ENCODE results near the gene FOXO1. TPM values are rescaled to one million over a fixed set of nuclear protein-coding genes. Genes with fewer than 3 reads are reported as not detected.
"Not testable (repeated sequence)": the region's sequence is repeated elsewhere in the genome, so short reads cannot be mapped to it uniquely, and the experiment has no call there.

FOXO1 gene
- total RNA-seq, 1 experiment from 2014 or later = 6.8 TPM

DNA sequence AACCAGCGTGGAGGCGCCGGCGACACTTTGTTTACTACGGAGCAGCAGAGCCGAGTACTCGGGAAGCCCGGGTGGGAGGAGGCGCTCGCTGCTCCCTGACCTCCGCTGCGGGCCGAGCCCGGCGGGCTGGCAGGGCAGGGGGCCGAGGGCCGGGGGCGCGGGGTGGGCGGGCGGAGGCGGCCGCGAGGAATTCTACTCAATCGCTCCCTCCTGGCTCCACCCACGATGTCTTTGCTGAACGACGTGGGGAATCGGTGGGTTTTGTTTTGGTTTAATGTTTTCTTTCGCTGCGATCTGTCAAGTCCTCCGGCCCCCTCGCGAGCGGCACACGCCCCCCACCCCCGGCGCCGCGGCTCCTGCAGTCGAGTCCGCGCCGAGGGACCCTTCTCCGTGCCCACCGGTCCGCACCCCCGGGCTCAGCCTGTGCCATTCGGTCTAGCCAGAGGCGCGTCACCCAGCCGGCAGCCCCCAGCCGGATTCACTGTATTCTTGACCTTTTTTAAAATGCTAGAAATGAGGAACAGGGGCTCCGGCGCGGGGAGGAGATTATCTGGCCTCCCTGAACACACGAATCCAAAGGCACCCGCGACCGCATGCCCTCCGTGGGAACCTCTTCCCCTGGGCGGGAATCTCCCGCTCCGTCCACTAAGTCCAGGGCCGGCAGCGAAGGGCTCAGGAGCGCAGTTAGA is 636 bp upstream of the FOXO1 start:
- peak; percentile 46 for DNase-seq (ENCODE audit: low read depth)

DNA sequence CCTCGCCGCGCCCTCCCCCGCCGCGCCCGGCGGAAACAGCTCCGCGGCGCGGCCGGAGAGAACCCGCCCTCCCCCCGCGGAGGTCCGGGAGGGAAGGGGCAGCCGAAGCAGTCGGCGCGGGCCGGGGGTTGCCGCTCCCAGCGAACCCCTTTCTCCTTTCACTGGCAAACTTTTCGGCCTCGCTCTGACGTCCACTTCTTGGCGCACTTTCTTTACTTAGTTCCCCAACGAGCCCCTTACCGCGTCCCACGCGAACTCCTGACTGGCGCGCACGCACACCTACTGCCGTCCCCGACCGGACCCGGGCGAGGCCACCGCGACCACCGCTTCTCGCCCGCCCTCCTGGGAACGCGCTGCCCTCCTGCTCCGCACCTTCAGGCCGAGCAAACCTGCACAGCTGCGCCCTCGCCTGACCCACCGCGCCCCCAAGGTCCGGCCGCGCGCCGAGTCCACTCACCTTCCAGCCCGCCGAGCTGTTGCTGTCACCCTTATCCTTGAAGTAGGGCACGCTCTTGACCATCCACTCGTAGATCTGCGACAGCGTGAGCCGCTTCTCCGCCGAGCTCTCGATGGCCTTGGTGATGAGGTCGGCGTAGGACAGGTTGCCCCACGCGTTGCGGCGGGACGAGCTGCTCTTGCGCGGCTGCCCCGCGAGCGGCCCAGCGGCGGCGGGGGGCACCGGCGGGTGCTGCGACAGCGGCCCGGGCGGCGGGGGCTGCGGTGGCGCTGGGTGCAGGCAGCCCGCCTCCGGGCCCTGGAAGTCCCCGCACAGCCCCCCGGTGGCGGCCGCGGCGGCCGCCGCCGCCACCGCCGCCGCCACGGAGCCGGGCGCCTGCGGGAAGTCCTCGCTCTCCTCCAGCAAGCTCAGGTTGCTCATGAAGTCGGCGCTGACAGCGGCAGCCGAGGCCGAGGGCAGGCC is 1.1 kb downstream of the FOXO1 start:
- peak; percentile 38 for DNase-seq (ENCODE audit: low read depth)

DNA sequence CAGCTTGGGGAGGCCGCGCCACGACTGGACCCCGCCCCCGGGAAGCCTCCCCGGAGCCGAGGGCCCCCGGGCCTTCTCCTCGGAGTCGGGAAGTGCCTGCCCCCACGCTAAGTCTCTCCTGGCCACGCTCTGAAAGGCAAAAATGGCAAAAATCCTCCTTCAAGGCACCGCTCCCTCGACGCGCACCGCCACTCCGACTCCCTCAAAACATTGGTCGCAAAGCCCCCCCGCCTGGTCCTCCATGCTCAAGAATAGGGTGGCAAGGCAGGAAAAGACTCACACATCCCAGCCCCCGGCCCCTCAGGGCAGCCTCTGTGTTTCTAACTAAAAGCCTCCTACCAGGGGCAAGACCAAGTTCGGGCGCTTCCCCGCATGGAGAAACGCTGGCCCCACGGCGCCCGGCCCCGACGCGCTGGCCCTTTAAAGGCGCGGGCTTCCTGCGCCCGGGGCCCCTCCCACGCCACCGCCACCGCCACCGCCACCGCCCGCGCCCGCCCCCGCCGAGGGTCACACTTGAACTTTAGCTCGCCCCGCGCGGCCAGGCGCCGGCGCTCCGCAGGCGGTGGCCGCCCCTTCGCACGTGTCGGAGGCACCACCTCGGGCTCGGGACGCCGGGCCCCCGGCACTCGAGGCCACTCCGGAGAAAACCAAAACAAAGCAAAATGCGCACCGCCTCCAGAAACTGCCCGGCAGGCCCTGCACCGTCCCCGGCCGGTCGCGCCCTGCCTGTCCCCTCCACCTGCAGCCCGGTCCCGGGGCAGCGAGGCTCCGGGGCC is 1.9 kb downstream of the FOXO1 start:
- peak; percentile 33 for DNase-seq (ENCODE audit: low read depth)

DNA sequence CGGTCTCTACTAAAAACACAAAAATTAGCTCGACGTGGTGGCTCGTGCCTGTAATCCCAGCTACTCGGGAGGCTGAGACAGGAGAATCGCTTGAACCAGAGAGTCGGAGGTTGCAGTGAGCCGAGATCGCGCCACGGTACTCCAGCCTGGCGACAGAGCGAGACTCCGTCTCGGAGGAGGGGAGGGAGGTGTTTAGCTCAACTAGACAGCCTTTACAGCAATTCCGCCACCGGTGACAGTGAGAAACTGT is 2.4 kb downstream of the FOXO1 start:
- DNase-seq (ENCODE audit: low read depth) = not testable (repeated sequence)

DNA sequence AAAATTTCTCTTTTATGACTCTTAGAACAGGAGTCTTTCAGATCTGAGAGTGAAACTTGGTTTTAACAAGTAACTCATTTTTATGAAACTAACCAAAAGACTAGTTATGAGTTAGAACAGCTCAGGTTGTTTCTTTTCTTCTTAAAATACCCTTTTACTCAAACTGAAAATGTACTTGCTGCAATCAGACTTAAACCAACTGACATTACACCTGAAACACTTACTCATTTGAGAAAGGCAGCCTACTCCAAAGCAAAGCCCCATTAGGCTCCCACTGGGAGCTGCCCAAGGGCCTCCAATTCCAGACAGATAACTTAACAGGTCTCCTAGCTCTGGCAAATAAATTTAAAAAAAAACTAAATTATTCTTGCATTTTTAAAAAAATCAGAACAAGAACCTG is 3.6 kb downstream of the FOXO1 start:
- DNase-seq (ENCODE audit: low read depth) = no peak

DNA sequence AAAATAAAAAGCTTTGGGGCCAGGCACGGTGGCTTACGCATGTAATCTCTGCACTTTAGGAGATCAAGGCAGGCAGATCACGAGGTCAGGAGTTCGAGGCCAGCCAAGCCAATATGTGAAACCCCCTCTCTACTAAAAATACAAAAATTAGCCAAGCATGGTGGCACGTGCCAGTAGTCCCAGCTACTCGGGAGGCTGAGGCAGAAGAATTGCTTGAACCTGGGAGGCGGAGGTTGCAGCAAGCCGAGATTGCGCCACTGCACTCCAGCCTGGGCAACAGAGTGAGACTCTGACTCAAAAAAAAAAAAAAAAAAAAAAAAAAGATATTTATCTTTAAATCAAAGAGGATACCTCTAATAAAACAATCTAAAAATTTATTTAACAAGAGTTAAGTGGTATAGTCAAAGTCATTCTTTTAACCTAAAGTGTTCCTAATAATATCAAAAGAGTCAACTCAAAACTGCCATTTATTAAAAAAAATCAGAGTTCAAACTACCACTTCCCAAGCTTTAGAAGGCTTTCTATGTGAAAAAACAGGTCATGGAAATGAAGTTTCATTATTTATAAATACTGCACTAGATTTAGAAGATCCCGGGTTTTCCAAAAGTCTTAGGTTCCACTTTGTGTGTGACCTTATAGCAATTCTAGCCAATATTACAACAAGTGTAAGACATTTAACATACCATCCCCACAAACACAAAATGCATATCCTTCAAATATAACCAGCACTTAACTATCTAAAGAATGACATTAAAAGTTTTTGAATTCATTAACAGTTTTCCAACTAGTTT is 4.4 kb downstream of the FOXO1 start:
- DNase-seq (ENCODE audit: low read depth) = no peak

DNA sequence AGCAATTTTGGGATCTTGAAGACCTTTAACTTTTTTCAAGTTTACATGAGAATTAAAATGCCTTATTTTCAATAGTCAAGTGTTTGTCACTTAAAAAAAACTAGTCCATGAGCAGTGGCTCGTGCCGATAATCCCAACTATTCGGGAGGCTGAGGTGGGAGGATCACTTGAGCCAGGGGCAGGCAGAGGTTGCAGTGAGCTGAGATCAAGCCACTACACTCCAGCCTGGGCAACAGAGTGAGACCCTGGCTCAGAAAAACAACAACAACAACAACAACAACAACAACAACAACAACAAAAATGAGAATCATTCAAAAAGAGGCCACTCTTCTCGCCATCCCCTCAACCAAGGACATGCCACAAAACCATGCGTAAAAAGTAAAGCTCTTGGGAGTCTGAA is 5.7 kb downstream of the FOXO1 start:
- no peak for DNase-seq (ENCODE audit: low read depth)

DNA sequence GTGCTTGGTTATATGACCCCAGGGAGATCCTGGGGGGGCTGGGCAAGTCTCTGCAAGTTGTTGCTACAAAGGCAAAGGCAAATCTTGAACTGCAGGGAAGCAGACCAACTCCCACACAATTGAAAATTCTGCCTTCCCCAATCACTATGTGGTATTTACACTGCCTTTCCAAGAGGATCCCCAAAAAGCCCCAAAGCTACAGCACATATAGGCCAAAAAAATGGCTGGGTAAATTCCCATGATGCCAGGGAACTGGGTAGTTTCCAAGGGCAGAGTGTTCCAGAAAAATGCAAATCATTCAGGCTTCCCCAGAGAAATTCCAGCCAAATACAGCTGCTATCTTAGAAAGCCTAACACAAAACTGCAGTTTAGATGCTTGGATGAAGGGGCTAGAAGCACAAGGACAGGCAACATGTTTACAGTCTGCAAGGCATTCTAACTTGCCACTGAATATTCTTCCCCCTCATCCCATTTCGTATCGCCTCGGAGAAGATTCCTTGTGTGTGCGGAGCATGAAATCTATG is 6.2 kb downstream of the FOXO1 start:
- DNase-seq (ENCODE audit: low read depth) = no peak

DNA sequence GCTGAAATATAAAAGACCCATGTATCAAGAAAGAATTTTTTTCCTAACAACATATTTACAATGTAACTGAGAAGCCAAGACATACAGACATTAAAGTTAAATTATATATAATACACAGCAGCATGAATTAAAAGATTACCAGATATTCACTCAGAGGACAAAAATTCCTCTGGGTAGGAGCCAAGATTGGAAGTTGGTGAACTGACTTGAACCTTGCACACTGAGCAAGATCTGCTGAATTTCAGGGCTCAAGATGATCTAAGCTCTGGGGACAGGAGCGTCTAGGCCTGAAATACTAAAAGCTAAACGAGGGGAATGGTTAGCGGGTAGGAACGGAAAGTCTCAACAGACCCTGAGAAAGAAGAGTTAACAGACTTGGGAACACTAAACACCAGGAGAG is 8.5 kb downstream of the FOXO1 start:
- no peak for DNase-seq (ENCODE audit: low read depth)

DNA sequence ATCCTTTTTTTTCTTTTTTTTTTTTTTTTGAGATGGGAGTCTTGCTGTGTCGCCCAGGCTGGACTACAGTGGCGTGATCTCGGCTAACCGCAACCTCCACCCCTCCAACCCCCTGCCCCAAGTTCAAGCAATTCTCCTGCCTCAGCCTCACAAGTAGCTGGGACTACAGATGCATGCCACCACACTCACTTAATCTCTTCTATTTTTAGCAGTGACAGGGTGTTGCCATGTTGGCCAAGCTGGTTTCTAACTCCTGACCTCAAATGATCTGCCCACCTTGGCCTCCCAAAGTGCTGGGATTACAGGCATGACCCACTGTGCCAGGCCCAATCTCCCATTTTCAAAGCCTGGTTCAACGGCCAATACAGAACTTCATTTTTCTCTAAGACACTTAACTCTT is 9.1 kb downstream of the FOXO1 start:
- DNase-seq (ENCODE audit: low read depth) = no peak

DNA sequence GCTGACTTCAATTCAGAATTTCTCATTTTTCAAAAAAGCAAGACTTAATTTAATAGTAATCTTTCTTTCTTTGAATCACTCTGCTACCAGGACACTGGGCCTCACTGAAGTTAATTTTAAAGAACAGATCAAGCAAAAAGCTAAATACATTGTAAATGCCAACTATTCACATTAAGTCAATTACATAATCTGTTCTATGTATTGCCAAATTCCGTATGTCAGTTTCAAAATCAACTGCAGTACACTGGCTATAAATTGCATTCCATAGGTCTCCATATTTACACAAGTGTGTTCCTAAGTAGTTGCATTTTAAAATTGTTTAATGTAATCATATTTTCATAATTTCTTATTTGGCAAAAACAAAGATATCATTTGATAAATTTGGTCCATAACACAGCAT is 10.1 kb downstream of the FOXO1 start:
- no peak for DNase-seq (ENCODE audit: low read depth)

DNA sequence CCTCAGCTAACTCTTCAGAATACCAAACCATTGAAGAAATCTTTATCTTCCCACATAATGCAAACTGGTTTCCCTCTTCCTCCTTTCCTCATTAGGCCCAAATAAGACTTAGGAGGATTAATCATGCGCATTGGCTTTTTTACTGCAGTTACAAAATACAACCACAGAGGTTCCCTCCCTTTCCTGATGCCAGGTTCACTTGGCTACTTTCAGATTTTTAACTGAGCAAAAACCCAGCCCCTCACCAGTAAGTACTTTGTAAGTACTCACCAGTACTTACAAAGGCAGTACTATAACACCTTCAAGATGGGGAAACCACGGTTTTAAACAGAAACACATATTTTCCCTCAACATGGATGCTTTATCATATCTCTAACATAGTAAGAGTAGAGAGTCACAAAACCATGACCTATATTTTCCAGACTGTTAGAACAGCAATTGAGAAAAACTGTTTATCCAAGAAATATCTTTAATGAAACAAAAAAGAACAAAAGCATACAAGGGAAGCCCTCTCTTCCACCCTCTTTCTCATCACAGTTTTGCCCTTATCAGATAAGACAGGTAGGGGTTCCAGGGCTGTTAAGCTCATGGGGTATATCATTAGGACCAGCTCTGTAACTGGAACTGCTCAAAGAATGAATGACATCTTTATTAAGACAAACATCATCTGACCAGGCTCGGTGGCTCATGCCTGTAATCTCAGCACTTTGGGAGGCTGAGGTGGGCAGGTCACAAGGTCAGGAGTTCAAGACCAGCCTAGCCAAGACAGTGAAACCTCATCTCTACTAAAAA is 12.7 kb downstream of the FOXO1 start:
- DNase-seq (ENCODE audit: low read depth) = peak; percentile 39

DNA sequence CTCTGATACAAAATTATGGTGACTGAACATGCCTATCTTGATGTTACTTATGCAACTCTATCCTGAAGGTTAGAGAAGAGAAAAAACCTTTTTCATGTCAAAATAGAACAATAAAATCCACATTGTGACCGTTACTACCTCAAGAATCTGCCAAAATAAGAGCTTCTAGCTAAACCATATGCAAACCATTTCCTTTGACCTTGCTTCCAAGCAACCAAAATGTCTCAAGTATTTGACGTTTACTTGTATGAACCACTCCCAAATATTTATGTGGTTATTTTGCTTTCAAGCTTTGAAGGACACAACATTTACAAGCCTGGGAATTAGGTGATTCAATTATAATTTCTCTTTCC is 13.9 kb downstream of the FOXO1 start:
- no peak for DNase-seq (ENCODE audit: low read depth)

DNA sequence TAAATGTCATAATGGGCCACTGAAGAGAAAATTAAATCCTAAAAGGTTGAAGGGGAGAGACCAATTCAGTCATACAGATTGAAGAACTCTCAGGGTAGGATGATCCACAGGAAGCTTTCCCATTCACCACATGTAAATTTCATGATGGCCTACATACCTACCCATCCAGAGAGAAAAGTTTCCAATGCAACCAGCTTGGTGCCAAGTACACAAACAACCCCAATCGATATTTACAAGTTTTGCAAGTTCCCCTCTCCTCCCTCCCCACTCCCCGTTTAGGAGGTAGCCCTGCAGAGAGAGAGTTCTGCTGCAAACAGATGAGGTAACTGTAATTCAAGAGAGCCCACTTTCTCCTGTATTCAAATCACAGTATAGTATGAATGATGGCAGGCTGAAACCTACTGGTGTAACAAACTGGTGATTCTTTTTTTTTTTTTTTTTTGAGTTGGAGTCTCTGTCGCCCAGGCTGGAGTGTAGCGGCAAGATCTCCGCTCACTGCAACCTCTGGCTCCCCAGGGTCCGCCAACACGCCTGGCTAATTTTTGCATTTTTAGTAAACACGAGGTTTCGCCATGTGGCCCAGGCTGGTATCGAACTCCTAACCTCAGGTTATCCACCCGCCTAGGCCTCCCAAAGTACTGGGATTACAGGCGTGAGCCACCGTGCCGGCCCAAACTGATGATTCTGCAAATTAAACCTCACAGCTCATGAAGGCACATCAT is 14.4 kb downstream of the FOXO1 start:
- DNase-seq (ENCODE audit: low read depth) = no peak

DNA sequence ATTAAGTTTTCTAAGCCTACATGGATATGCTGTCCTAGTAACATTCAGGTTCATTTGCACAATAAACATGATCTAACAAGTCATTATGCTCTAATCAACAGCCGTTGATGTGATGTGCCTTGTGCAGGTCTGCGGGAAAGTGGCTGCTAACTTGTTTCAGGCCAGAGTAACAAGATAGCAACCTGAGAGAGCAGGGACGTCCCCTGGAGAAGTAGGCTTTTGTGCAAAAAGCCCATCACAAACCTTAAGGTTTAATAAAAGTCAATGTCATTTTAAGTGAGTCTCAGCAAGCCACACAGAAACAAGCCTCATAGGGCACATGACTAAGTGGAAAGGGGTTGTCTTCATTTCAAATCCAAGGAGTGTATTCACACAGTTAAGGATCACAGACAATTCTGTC is 17.6 kb downstream of the FOXO1 start:
- no peak for DNase-seq (ENCODE audit: low read depth)

DNA sequence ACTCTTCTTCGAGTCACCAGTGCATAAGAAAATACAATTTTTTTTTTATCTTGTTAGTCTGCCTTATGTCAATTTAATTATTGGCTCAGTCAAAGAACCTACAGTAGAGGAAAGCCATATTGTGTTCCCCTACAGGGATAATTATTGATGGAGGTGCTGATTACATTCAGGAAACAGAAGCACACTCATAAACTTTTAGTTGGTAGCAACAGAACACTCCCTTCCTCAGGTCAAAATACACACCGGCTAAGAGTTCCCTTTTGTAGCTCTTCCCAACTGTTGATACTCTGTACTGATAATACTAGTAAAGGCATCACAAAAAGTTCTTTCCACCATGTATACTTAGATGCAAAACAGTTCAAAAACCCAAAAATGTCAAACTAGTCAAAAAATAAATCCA is 18.4 kb downstream of the FOXO1 start:
- DNase-seq (ENCODE audit: low read depth) = no peak

DNA sequence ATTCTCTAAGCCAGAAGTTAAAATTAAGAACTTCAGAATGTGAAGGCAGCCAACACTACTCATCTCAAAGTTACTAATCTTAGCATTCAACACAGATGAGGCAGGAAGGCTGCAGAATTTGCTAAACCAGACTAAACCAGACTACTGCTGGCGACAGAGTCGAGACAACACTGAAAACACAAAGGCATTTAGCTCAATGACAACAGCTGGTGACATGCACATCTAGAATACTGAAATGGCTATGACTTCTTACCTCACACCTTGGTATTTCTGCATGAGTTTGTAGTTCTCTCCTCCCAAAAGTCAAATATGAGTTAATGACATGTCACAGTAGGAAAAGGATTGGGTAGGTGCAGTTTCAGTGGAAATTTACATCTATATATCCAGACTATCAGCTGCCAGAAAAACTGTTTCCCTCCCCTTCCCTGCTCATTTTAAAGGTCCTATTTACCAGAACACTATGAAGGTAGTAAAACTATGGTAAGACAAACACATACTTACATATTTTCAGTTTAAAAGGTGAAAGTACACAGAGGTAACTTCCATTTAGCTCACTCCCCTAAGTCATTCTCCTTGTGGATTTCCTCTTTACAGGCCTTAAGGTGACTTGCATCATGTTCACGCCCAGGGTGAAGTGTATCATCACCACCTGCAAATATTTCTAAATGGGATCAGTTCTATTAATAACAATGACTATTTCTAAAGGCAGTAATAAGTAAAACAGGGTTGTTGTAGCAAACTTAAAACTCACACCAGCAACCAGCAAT is 21.4 kb downstream of the FOXO1 start:
- DNase-seq (ENCODE audit: low read depth) = no peak

DNA sequence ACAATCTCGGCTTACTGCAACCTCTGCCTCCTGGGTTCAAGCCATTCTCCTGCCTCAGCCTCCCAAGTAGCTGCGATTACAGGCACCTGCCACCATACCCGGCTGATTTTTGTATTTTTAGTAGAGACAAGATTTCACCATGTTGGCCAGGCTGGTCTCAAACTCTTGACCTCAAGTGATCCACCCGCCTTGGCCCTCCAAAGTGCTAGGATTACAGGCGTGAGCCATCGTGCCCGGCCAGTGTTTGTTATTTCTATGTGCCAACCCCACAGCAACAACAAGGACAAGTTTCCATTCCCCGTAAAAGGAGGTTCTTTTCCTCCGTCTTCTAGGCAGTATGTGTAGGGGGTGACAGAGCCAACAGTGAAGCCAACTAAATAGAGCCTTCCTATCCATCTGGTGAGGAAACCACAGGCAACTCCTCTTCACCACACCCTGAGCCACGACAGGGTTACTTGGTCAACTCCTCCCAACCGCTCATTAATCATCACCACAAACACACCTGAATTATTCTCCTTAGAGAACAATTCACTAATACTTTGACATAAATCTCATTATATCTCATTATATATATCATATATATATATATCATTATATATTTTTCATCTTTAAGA is 25.5 kb downstream of the FOXO1 start:
- no peak for DNase-seq (ENCODE audit: low read depth)

DNA sequence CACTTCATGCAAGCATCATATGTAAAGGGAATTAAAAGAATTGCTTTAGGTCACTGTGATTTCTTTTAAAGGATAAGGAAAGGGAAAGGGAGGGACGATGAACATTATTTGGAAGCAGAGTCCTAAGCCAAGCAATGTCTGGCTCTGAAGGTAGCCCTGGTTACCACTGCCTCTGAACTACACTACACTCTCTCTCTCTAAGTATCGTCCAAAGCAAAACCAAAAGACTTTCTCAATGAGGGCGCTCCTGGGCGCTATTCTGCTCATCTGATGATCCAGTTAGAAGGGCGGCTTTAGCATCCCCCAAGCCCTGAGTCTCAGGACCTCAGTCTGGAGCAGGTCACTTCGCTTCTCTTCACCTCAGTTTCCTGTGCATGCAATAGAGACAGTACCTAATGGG is 26.2 kb downstream of the FOXO1 start:
- DNase-seq (ENCODE audit: low read depth) = no peak
